Right renal cortex interstitium (tissue), 3 donors: ENCODE measurements around the gene GIMAP7. TPM values are rescaled to one million over a fixed set of nuclear protein-coding genes. Genes with fewer than 3 reads are reported as not detected.

Experiments used
- DNase-seq, 3 donors: peaks; one replicate each; pipeline ENCODE4 v3.0.0-alpha.2; 2013; ENCODE audit warnings: low read depth in 3 of 3, low spot score in 2 of 3
- polyA plus RNA-seq, 3 donors: library from polyadenylated mRNA; unstranded; fragments of 120-200 nt; gene quantifications; one replicate each; pipeline ENCODE4 v1.2.1, GENCODE V29; 2013; ENCODE audit not compliant: insufficient read length in 3 of 3

GIMAP7 gene
- polyA plus RNA-seq, 3 donors: 19.2 to 20.2 (median 20.1) TPM

- no peak for DNase-seq
These were observed 54.0 kb downstream of the GIMAP7 start for GRCh38 chr7:150568714-150569113.

GRCh38 chr7:150569245-150569955 lies 54.7 kb downstream of the GIMAP7 start:
- DNase-seq: no peak

Other genes starting within 250 kb of the GIMAP7 start
- 10 to 100 TPM; 19.8 to 27.1 (median 23.0) TPM for gene LRRC61, start 191.5 kb upstream of the GIMAP7 start, polyA plus RNA-seq
- 10 to 100 TPM in 2 of 3 donors, 1 to 10 TPM in 1; 8.9 to 10.5 (median 10.4) TPM for gene ACTR3C, start 191.3 kb upstream of the GIMAP7 start, polyA plus RNA-seq
- gene RARRES2, start 173.2 kb upstream of the GIMAP7 start, polyA plus RNA-seq: 10 to 100 TPM; 39.2 to 49.2 (median 40.8) TPM
- 10 to 100 TPM; 76.5 to 84.8 (median 79.6) TPM for gene REPIN1, start 146.1 kb upstream of the GIMAP7 start, polyA plus RNA-seq
- gene ZNF775, start 135.5 kb upstream of the GIMAP7 start, polyA plus RNA-seq: 1 to 10 TPM; 3.6 to 4.1 (median 4.1) TPM
- 10 to 100 TPM in 1 of 3 donors, 1 to 10 TPM in 2; 8.2 to 11.3 (median 9.4) TPM for gene GIMAP8, start 64.2 kb upstream of the GIMAP7 start, polyA plus RNA-seq
- 10 to 100 TPM; 27.7 to 33.5 (median 27.8) TPM for gene GIMAP4, start 52.5 kb downstream of the GIMAP7 start, polyA plus RNA-seq
- gene GIMAP6, start 117.5 kb downstream of the GIMAP7 start, polyA plus RNA-seq: 10 to 100 TPM; 16.6 to 18.1 (median 18.0) TPM
- gene GIMAP2, start 170.8 kb downstream of the GIMAP7 start, polyA plus RNA-seq: 10 to 100 TPM in 2 of 3 donors, 1 to 10 TPM in 1; 9.7 to 10.5 (median 10.1) TPM
- 1 to 10 TPM; 2.0 to 3.1 (median 2.4) TPM for gene GIMAP1, start 201.7 kb downstream of the GIMAP7 start, polyA plus RNA-seq
- 1 to 10 TPM; 5.9 to 7.3 (median 6.9) TPM for gene GIMAP5, start 222.5 kb downstream of the GIMAP7 start, polyA plus RNA-seq